Mammary epithelial cell (primary cell): ENCODE measurements around the gene RYR1.

Experiments used
- EZH2 ChIP-seq: IDR thresholded peaks from 2 replicates; pipeline ENCODE4 v1.6.1; 2012; ENCODE audit warnings: low read length, inconsistent platforms, borderline replicate concordance
- TF ChIP-seq, protein P1 (sequence below), 2 donors: IDR thresholded peaks in 1 of 2; conservative IDR thresholded peaks in 1 of 2; 2 replicates each; pipeline ENCODE4 v1.5.1; 2011 to 2012; ENCODE audit warnings: inconsistent platforms in 2 of 2, low read length in 2 of 2, mild to moderate bottlenecking in 2 of 2, control low read depth in 1 of 2, low read depth in 1 of 2; ENCODE audit not compliant: insufficient read depth in 1 of 2; ENCODE audit errors: extremely low read depth in 1 of 2

DNA sequence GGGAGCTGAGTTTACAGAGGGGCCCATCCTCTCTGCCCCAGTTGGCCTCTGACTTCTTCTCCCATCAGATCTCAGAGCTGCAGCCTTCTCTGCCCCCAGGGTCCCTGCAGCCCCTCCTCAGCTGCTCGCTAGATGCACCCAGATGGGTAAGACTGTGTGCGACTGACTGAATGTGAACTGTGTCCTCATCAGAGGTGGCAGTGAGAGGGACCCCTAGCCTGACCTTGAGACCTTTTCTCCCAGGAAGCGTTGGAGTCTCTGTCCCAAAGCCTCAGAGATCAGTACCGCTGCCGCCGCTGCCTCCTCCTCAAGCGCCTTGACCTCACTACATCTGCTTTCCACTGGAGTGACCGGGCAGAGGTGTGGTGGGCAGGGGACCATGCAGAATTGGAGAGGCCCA is 28.2 kb upstream of the RYR1 start:
- TF ChIP-seq, protein P1, sequence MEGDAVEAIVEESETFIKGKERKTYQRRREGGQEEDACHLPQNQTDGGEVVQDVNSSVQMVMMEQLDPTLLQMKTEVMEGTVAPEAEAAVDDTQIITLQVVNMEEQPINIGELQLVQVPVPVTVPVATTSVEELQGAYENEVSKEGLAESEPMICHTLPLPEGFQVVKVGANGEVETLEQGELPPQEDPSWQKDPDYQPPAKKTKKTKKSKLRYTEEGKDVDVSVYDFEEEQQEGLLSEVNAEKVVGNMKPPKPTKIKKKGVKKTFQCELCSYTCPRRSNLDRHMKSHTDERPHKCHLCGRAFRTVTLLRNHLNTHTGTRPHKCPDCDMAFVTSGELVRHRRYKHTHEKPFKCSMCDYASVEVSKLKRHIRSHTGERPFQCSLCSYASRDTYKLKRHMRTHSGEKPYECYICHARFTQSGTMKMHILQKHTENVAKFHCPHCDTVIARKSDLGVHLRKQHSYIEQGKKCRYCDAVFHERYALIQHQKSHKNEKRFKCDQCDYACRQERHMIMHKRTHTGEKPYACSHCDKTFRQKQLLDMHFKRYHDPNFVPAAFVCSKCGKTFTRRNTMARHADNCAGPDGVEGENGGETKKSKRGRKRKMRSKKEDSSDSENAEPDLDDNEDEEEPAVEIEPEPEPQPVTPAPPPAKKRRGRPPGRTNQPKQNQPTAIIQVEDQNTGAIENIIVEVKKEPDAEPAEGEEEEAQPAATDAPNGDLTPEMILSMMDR (conservative IDR thresholded peaks at IDR 0.05 in 1 of 2, IDR thresholded peaks at IDR 0.05 in 1 of 2; ENCODE audit: extremely low read depth in 1 of 2, insufficient read depth in 1 of 2, low read depth in 1 of 2, low read length in 2 of 2), result no peak
- no peak for TF ChIP-seq EZH2
